Stimulated activated CD4-positive, alpha-beta T cell treated with anti-CD3 and anti-CD28 coated beads, Interleukin-2, amount 100 ng/mL, for 4 hours (primary cell): ENCODE data around the gene LMO1.

Experiments used
- DNase-seq: peaks from one replicate; pipeline ENCODE4 v3.0.0-alpha.2; 2020; ENCODE audit warnings: low read depth

The LMO1 gene

GRCh38 chr11:8288166-8288772, 24.6 kb upstream of the LMO1 start:
- DNase-seq = no peak

GRCh38 chr11:8287703-8288102, 24.0 kb upstream of the LMO1 start:
- DNase-seq = no peak

GRCh38 chr11:8287297-8287696, 23.6 kb upstream of the LMO1 start:
- no peak for DNase-seq

- no peak for DNase-seq
These were observed 23.2 kb upstream of the LMO1 start for GRCh38 chr11:8286886-8287285.

- DNase-seq = no peak
These were observed 22.1 kb upstream of the LMO1 start for GRCh38 chr11:8285796-8286195.

GRCh38 chr11:8285228-8285627, 21.6 kb upstream of the LMO1 start:
- no peak for DNase-seq

- DNase-seq = no peak
These were observed 20.0 kb upstream of the LMO1 start for GRCh38 chr11:8283465-8284230.

GRCh38 chr11:8283100-8283464, 19.4 kb upstream of the LMO1 start:
- DNase-seq = no peak

GRCh38 chr11:8282631-8283030, 19.0 kb upstream of the LMO1 start:
- no peak for DNase-seq

- DNase-seq = no peak
These were observed 17.6 kb upstream of the LMO1 start for GRCh38 chr11:8281266-8281665.

GRCh38 chr11:8277691-8278090, 14.0 kb upstream of the LMO1 start:
- no peak for DNase-seq

GRCh38 chr11:8276528-8276927, 12.8 kb upstream of the LMO1 start:
- no peak for DNase-seq

- DNase-seq = no peak
These were observed 9.6 kb upstream of the LMO1 start for GRCh38 chr11:8273287-8273686.

GRCh38 chr11:8271106-8271886, 7.6 kb upstream of the LMO1 start:
- no peak for DNase-seq

GRCh38 chr11:8269636-8270035, 6.0 kb upstream of the LMO1 start:
- no peak for DNase-seq

GRCh38 chr11:8268530-8269400, 5.1 kb upstream of the LMO1 start:
- DNase-seq = no peak

GRCh38 chr11:8267831-8268529, 4.3 kb upstream of the LMO1 start:
- no peak for DNase-seq

- DNase-seq = no peak
These were observed 3.6 kb upstream of the LMO1 start for GRCh38 chr11:8267280-8267679.

GRCh38 chr11:8266246-8267241, 2.9 kb upstream of the LMO1 start:
- no peak for DNase-seq

- DNase-seq = no peak
These were observed 2.1 kb upstream of the LMO1 start for GRCh38 chr11:8265681-8266241.
